ENCODE data around the gene NCS1. TPM values are rescaled to one million over a fixed set of nuclear protein-coding genes. Genes with fewer than 3 reads are reported as not detected.

NCS1 gene
- total and polyA plus RNA-seq, 2 donors (not counting 1 experiment from before 2014, with no cell fraction given): 44.9 to 52.0 TPM

GRCh38 chr9:130188860-130189481 is 16.8 kb downstream of the NCS1 start:
- no peak overlapping the region for H3K4me2 ChIP-seq (ENCODE audit: extremely low read depth, insufficient read depth, low read length)
- H3K27ac ChIP-seq (ENCODE audit: insufficient read depth, low read length): no peak overlapping the region
- no peak for DNase-seq (ENCODE audit: low read depth in 2 of 2)
- TF ChIP-seq, protein P1, sequence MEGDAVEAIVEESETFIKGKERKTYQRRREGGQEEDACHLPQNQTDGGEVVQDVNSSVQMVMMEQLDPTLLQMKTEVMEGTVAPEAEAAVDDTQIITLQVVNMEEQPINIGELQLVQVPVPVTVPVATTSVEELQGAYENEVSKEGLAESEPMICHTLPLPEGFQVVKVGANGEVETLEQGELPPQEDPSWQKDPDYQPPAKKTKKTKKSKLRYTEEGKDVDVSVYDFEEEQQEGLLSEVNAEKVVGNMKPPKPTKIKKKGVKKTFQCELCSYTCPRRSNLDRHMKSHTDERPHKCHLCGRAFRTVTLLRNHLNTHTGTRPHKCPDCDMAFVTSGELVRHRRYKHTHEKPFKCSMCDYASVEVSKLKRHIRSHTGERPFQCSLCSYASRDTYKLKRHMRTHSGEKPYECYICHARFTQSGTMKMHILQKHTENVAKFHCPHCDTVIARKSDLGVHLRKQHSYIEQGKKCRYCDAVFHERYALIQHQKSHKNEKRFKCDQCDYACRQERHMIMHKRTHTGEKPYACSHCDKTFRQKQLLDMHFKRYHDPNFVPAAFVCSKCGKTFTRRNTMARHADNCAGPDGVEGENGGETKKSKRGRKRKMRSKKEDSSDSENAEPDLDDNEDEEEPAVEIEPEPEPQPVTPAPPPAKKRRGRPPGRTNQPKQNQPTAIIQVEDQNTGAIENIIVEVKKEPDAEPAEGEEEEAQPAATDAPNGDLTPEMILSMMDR (conservative IDR thresholded peaks at IDR 0.05 in 1 of 2, IDR thresholded peaks at IDR 0.05 in 1 of 2; ENCODE audit: low read depth in 1 of 2, low read length in 2 of 2): no peak
- TF ChIP-seq EZH2 (IDR thresholded peaks at IDR 0.05; ENCODE audit: low read length, missing control alignments): no peak
- no peak overlapping the region for H3K9ac ChIP-seq (ENCODE audit: insufficient read depth, low read length)
- H3K9me3 ChIP-seq (ENCODE audit: control insufficient read depth, insufficient read depth, low read depth, low read length): no peaks in the 10 kb centered on the region
- peaks cover 76% of the 10 kb centered on the region for H3K79me2 ChIP-seq (ENCODE audit: control insufficient read depth, insufficient read depth, low read length)
- no peak overlapping the region for H3K4me3 ChIP-seq (replicated peaks in 1 of 4; ENCODE audit: control extremely low read depth in 1 of 4, insufficient read depth in 1 of 4, low read depth in 3 of 4, low read length in 4 of 4)
- no peak overlapping the region for H2AFZ ChIP-seq (ENCODE audit: low read length)
- H3K36me3 ChIP-seq (ENCODE audit: control insufficient read depth, insufficient read depth, low read length): no peaks in the 10 kb centered on the region
- H4K20me1 ChIP-seq (ENCODE audit: control insufficient read depth, extremely low read depth, insufficient read depth, low read length): no peaks in the 10 kb centered on the region
- no peaks in the 10 kb centered on the region for H3K27me3 ChIP-seq (ENCODE audit: control insufficient read depth, insufficient read depth, low read length)
- H3K4me1 ChIP-seq (ENCODE audit: control insufficient read depth, extremely low read depth, insufficient read depth, low read length): peaks cover 28% of the 10 kb centered on the region

DNA sequence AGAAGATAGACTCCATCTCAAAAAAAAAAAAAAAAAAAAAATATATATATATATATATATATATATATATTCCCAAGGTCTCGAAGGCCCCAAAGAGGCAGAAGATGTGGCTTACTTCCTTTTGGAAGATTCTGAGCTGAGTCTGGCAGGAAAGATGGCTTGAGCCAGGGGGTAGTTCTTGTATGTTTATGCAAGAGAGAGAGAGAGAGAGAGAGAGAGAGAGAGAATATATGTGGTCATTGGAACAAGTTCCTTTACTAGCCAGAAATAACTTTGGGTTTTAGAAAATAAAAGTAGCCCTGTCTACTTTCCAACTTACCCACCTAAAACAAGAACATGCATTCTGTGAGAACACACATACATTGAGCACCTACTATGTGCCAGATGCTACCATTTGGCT is 17.6 kb downstream of the NCS1 start:
- H4K20me1 ChIP-seq (ENCODE audit: control insufficient read depth, extremely low read depth, insufficient read depth, low read length): no peaks in the 10 kb centered on the region
- no peak overlapping the region for H2AFZ ChIP-seq (ENCODE audit: low read length)
- DNase-seq (ENCODE audit: low read depth in 2 of 2): peak; percentile 87 to 91

GRCh38 chr9:130191068-130191748 is 19.0 kb downstream of the NCS1 start:
- Histone ChIP-seq H3K4me2 (ENCODE audit: extremely low read depth, insufficient read depth, low read length) (no peak overlapping the region), H2AFZ (ENCODE audit: low read length) (no peak overlapping the region), H3K27ac (ENCODE audit: insufficient read depth, low read length) (no peak overlapping the region), H3K9me3 (ENCODE audit: control insufficient read depth, insufficient read depth, low read depth, low read length) (no peaks in the 10 kb centered on the region), H3K79me2 (ENCODE audit: control insufficient read depth, insufficient read depth, low read length) (peaks cover 77% of the 10 kb centered on the region), H3K4me1 (ENCODE audit: control insufficient read depth, extremely low read depth, insufficient read depth, low read length) (peaks cover 20% of the 10 kb centered on the region), H3K9ac (ENCODE audit: insufficient read depth, low read length) (no peak overlapping the region), H3K4me3 (replicated peaks in 1 of 4; ENCODE audit: control extremely low read depth in 1 of 4, insufficient read depth in 1 of 4, low read depth in 3 of 4, low read length in 4 of 4) (no peak overlapping the region), H3K27me3 (ENCODE audit: control insufficient read depth, insufficient read depth, low read length) (no peaks in the 10 kb centered on the region), H4K20me1 (ENCODE audit: control insufficient read depth, extremely low read depth, insufficient read depth, low read length) (no peaks in the 10 kb centered on the region), H3K36me3 (ENCODE audit: control insufficient read depth, insufficient read depth, low read length) (no peaks in the 10 kb centered on the region)
- DNase-seq (ENCODE audit: low read depth in 2 of 2): no peak
- TF ChIP-seq EZH2 (IDR thresholded peaks at IDR 0.05; ENCODE audit: low read length, missing control alignments): no peak
- TF ChIP-seq, protein P1 (conservative IDR thresholded peaks at IDR 0.05 in 1 of 2, IDR thresholded peaks at IDR 0.05 in 1 of 2; ENCODE audit: low read depth in 1 of 2, low read length in 2 of 2): no peak

More for the DNA sequence above, 17.6 kb downstream of the NCS1 start:
- Histone ChIP-seq H3K4me3 (replicated peaks in 1 of 4; ENCODE audit: control extremely low read depth in 1 of 4, insufficient read depth in 1 of 4, low read depth in 3 of 4, low read length in 4 of 4) (no peak overlapping the region), H3K9ac (ENCODE audit: insufficient read depth, low read length) (no peak overlapping the region), H3K79me2 (ENCODE audit: control insufficient read depth, insufficient read depth, low read length) (peaks cover 77% of the 10 kb centered on the region), H3K27me3 (ENCODE audit: control insufficient read depth, insufficient read depth, low read length) (no peaks in the 10 kb centered on the region), H3K36me3 (ENCODE audit: control insufficient read depth, insufficient read depth, low read length) (no peaks in the 10 kb centered on the region), H3K4me1 (ENCODE audit: control insufficient read depth, extremely low read depth, insufficient read depth, low read length) (peaks cover 29% of the 10 kb centered on the region), H3K4me2 (ENCODE audit: extremely low read depth, insufficient read depth, low read length) (no peak overlapping the region), H3K9me3 (ENCODE audit: control insufficient read depth, insufficient read depth, low read depth, low read length) (no peaks in the 10 kb centered on the region), H3K27ac (ENCODE audit: insufficient read depth, low read length) (no peak overlapping the region)
- TF ChIP-seq, protein P1 (conservative IDR thresholded peaks at IDR 0.05 in 1 of 2, IDR thresholded peaks at IDR 0.05 in 1 of 2; ENCODE audit: low read depth in 1 of 2, low read length in 2 of 2): no peak
- TF ChIP-seq EZH2 (IDR thresholded peaks at IDR 0.05; ENCODE audit: low read length, missing control alignments): no peak

Measured in fibroblast of lung (primary cell).